Stimulated activated CD8-positive, alpha-beta memory T cell treated with anti-CD3 and anti-CD28 coated beads, Interleukin-2, amount 100 ng/mL, for 48 hours (primary cell): ENCODE results near the gene VWC2.

Source experiments
- DNase-seq, 2 donors: peaks; one replicate each; pipeline ENCODE4 v3.0.0-alpha.2; 2020; ENCODE audit warnings: low read depth in 2 of 2

VWC2 gene

GRCh38 chr7:49783446-49783845 is 10.0 kb downstream of the VWC2 start:
- no peak for DNase-seq

- no peak for DNase-seq
Observed at GRCh38 chr7:49787980-49788379, 14.5 kb downstream of the VWC2 start.

DNA sequence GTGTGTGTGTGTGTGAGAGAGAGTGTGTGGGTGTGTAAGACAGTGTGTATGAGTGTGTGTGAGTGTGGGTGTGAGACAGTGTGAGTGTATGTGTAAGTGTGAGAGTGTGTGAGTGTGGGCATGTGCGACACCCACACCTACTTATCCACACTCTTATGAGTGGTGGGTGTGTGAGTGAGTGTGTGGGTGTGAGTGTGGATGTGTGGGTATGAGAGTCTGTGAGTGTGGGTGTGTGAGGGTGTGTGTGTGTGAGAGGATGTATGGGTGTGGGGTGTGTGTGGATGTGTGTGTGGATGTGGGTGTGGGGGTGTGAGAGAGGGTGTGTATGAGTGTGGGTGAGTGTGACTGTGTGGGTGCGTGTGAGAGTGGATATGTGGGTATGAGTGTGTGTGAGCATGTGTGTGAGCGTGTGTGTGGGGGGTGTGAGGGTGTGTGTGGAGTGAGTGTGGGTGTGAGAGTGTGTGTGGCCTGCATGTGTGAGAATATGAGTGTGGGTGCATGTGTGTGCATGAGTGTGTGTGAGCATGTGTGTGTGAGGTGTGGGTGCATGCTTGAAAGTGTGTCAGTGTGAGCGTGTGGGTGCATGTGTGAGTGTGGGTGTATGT is 15.1 kb downstream of the VWC2 start:
- DNase-seq, result no peak

DNA sequence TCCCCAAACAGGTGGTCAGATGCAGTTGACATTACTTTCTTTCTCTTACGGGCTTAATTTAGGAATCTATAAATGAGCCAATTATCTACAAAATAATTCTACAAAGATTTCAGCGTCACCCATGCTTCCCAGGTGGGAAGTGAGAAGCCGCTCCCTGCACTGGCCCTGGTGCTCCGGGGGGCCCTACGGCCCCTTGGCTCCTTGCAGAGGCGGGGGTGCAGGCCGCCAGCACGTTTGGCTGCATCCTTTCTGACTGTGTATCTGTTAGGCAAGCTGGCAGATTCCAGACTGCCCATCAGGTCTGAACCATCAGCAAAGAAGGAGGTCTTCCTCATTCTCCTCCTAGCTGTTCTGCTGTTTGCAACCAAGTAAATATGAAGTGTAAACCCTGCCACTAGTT is 16.3 kb downstream of the VWC2 start:
- DNase-seq, result no peak

GRCh38 chr7:49790209-49790608 is 16.8 kb downstream of the VWC2 start:
- DNase-seq, result no peak

- DNase-seq, result no peak
Observed at GRCh38 chr7:49791088-49791741, 17.8 kb downstream of the VWC2 start.

- no peak for DNase-seq
Observed at GRCh38 chr7:49797987-49798660, 24.7 kb downstream of the VWC2 start.

DNA sequence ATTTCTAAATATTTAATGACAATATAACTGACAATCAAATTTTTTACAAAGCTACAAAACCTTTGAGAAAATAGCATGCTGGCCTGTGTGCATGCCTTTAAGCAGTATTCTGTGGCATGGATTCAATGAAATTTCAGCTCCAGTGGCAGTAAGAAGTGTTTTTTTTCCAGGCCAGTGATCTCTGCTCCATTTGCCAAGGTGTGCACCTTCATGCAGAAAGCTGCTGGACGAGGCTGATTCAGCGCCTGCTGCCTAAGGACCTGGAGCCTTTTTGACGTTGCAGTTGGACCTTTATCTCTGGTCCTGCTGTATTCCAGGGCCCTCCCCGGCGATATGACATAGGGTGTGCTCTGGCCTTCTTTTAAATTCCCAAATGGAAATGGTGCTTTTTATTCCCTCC is 26.6 kb downstream of the VWC2 start:
- DNase-seq, result no peak

DNA sequence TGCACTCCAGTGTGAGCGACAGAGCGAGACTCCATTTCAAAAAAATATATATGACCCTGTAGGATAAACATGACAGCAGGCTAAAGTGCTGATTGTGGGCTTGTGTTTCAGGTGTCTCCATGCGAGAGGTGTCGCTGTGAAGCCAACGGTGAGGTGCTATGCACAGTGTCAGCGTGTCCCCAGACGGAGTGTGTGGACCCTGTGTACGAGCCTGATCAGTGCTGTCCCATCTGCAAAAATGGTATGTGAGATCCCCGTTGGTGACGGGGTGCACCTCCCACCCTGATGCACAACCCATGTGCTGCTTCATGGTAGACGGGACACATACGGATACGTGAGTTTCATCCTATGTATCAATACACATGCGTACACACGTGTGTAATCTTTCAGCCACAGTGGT is 29.2 kb downstream of the VWC2 start:
- no peak for DNase-seq

DNA sequence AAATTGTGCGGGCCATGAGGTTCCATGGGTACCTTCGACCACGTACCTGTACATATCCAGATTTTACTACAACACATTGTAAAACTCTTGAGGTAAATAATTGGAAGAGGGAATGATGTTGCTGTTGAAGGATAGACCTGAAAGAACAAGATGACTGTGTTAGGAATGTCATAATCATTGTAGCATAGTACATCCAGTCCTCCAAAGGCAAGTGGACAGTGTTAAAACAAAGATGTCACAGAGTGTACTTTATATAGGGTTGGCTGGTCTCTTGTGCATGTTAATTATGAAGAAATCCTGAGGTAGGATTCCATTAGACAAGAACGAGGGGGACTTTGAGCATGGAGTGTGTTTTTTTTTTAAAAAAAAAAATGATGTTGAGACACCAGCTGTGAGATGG is 30.4 kb downstream of the VWC2 start:
- DNase-seq, result no peak

- DNase-seq, result no peak
Observed at GRCh38 chr7:49805371-49806007, 32.1 kb downstream of the VWC2 start.

- no peak for DNase-seq
Observed at GRCh38 chr7:49812534-49812933, 39.1 kb downstream of the VWC2 start.

DNA sequence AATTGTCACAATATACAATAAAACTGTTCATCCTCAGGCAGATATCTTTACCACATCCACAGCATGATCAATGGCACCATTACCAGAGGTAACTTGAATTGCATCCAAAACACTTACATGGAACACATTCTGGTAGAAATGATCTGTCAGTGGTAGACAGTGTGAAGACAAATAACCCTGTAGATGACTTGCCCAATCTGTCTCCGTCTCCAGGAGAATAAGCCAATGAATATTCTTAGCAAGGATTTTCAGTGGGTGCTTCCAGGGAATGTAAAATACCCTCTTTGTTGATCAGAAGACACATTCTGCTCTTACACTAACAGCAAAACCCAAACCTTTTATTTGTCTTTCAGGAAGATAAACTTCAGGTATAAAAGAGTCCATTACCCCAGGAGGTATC is 43.8 kb downstream of the VWC2 start:
- no peak for DNase-seq

DNA sequence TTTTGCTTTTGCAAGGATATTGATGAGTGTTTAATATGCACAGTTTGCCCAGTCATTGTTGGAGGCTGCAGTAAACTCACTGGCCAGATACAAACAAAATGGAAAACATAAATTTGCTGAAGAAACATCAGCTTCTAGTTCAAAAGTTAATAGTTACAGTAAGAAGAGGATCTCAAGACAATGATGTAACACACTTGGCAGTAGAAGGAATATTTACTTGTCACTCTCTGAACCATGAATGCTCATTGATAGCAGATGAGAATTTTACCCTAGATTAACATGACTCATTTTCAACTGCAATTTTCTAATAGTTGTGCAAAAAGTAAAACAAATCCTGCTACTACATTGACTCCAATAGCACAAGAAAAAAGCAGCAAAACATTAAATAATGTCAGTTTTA is 47.7 kb downstream of the VWC2 start:
- DNase-seq, result no peak

DNA sequence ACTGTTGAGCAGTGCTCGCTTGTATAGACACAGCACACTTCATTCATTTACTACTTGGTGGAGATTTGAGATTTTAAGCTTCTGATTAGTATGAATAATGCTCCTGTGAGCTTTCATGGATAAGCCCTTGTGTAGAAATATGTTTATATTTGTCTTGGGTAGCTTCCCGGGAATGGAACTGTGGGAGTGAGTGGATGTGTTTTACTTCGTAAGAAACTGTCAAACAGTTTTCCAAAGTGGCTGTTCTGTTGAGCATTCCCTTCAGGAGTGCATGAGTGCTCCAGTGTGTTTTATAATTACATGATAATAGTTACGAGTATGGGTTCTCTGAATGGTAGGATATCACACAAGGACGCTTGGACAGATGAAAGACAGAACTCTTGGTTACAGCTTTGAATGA is 49.4 kb downstream of the VWC2 start:
- no peak for DNase-seq

GRCh38 chr7:49823566-49823965 is 50.1 kb downstream of the VWC2 start:
- no peak for DNase-seq

DNA sequence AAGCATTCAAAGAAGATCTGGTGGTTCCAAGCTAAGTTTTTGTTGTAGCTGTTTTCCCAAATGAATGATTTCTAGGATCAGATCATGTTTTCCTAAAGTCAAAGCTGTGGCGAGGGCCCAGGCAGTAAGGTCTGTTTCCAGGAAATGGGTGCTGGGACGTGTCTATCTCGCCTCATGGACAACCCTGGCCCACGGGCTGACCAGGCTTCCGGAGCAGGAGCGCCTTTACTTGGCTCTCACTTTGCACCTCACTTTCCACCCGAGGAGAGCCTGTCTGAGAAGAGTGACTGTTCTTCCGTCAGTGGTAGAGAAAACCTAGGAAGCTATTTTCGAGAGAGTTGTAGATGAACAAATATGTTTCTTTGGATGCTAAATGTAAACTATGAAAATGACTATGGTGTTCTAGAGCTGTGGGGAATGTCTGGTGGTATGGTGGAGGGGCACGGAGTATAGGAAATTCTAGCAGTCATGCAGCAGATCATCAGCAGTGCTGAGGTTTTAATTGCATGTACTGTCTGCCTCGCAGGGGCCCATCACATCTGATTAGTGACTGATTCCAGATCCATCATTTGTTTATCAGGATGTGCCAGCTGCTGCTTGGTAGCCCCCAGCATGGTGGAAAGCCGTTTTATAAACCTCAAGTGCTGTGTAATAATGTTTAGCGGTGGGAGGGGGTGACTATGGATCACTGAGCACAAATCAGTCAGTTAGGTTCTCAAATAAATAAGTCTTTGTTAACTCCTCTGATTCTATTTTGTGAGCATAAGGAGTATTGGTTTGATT is 66.6 kb downstream of the VWC2 start:
- no peak for DNase-seq

DNA sequence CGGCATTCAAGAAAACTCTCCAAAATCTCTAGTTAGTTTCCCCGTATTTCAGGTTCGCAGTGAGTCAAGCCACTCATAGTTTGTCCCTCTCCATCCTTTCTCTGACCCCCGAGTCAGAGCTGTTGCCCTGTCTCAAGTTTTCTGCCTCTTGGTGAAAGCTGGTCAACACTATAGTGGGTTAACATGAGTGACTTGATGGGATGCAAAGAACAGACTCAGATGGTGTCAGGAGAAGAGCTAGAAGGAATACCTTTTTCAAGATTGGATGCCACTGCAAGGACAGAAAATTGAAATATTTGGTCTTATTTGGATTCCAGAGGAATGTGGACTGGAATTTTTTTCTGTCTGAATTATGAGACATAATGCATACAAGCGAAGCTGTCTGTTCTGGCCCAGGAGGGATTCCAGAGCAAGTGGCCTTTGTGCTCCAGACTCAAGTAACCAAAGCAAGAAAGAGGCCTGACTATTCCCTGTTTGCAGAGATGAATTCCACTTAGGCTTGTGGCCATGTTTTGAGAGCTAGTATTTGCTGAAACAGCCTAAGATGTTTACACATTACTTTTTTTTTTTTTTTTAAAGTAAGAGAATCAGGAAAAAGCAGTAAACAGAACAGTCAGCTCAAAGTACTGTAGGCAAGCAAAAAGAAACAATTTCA is 67.4 kb downstream of the VWC2 start:
- DNase-seq, result no peak

- no peak for DNase-seq
Observed at GRCh38 chr7:49845626-49846025, 72.2 kb downstream of the VWC2 start.

DNA sequence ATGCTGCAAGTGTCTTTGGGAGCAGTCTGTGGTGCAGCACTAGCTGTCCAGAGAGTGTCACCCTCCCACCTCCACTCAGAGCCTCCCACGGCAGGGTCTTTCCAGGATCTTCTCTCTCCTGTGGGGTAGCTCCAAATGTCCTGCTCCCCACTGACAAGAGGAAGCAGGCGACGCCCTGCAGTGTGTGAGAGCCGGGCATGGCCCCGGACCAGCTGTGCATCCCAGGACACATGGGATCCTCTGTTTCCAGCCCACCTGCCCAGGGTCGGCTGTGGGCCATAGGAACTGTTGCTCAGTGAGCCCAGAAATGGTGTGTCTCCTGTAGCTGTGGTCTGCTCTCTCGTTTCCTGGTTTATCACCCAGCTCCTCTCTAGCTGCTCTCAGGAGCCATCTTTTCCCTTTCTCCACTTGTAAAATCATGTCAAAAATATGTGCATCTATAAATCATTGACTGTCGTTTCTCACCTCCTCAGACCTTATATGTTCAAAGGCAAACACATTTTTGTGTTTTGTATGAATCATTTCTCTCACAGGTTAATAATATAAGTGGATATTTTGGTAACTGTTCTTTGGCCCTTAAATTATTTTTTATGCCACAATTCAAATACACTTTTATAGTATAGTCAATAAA is 74.9 kb downstream of the VWC2 start:
- no peak for DNase-seq
